ENCODE data around the gene INSIG1. TPM values are rescaled to one million over a fixed set of nuclear protein-coding genes. Genes with fewer than 3 reads are reported as not detected.
A peak's percentile ranks its signal among the peaks of the same experiment; 100 is the strongest.

INSIG1 gene
- total RNA-seq, 2 donors from 2014 or later = 73.3 to 148 TPM

DNA sequence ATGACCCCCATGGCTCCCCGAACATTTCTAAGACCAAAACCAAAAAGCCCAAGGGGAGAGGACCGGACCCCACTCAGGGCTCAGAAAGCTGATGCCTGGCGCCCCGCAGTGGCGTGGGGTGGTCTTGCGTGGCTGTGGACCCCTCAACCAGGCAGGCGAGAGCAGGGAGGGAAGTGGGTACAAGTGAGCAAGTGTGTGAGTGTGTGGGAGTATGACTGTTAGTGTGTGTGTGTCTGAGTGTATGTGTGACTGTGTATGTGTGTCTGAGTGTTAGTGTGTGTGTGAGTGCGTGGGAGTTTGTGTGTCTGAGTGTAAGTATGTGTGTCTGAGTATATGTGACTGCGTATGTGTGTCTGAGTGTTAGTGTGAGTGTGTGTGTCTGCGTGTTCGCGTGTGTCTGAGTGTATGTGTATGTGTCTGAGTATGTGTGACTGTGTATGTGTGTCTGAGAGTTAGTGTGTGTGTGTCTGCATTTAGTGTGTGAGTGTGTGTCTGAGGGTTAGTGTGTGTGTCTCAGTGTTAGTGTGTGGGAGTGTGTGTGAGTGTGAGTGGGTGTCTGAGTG lies 34.0 kb upstream of the INSIG1 start:
- DNase-seq (peak in 1 of 2 donors; percentile 11), ATAC-seq (no peak)
- intact Hi-C loops (cut with DNase I, micrococcal nuclease) = no loop called here

- intact Hi-C loops (cut with DNase I, micrococcal nuclease) = no loop called here
- ATAC-seq = no peak
These were observed 32.5 kb upstream of the INSIG1 start for GRCh38 chr7:155265144-155265543.

DNA sequence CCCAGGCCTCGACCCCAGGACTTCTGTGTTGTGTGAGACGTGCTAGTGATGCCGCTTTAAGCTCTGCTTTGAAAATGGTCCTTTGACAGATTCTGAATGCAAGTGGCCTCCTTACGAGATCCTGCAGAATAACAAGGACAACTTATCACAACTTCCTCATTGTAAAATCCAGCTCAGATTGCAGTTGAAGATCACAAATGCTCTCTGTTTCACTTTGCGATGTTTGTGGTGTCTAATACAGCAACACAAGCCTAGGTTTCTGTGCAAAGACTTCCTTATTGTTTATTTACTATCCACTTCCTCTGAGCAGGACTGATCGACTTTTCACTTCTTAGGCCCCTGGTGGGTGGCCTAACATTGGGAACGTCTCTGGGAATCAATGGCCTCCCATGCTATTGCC lies 31.7 kb upstream of the INSIG1 start:
- intact Hi-C loops (cut with DNase I, micrococcal nuclease) = no loop called here
- ATAC-seq = peak; percentile 81
- no peak for DNase-seq

More at GRCh38 chr7:155265144-155265543, 32.5 kb upstream of the INSIG1 start:
- DNase-seq = no peak

DNA sequence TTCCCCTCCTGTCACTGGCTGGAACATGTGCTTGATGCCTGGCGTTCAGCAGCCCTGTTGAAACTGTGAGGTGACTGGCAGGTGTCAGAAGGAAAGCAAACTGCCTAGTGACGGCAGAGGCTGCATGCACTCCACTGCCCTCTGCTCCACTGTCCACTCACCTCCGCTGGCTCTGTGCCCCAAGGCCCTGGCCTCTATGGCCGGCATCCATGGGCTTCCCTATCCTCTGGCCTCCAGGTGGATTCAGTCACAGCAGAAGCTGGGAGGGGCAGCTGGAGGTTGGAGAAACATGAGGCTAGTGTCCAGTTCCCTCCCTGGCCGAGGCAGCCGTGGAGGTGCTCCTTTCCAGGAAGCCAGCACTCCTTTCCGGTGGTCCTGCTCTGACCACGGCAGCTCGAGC lies 31.2 kb upstream of the INSIG1 start:
- no peak for ATAC-seq
- no peak for DNase-seq
- intact Hi-C loops (cut with DNase I, micrococcal nuclease) = no loop called here

DNA sequence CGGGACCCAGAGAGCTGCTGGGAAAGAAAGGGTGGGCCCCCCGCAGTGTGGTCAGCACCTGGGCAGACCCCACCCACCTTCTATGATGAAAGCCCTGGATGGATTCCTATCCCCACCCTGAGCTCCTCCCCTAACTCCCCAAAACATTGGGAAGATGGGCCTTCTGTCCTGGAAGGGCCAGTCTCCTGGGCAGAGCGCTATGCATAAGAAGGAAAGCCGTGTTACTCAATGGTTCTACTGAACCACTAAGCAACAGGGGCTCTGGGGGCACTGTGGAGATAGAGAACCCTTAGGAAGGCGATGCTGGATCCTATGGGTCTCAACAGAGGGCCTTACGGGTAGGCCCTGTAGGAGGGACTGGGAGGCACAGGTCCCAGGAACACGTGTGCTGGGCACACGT lies 30.7 kb upstream of the INSIG1 start:
- intact Hi-C loops (cut with DNase I, micrococcal nuclease) = no loop called here
- ATAC-seq (no peak), DNase-seq (no peak)

- ATAC-seq (no peak), DNase-seq (no peak)
- intact Hi-C loops (cut with DNase I, micrococcal nuclease) = no loop called here
These were observed 30.2 kb upstream of the INSIG1 start for GRCh38 chr7:155267436-155267835.

GRCh38 chr7:155268211-155268610 lies 29.5 kb upstream of the INSIG1 start:
- ATAC-seq = no peak
- no peak for DNase-seq
- intact Hi-C loops (cut with DNase I, micrococcal nuclease) = no loop called here

GRCh38 chr7:155268921-155269650 lies 28.6 kb upstream of the INSIG1 start:
- ATAC-seq = no peak
- intact Hi-C loops (cut with DNase I, micrococcal nuclease) = no loop called here

GRCh38 chr7:155269766-155270585 lies 27.7 kb upstream of the INSIG1 start:
- intact Hi-C loops (cut with DNase I, micrococcal nuclease) = no loop called here
- DNase-seq (no peak), ATAC-seq (no peak)

More at GRCh38 chr7:155268921-155269650, 28.6 kb upstream of the INSIG1 start:
- no peak for DNase-seq

- no peak for DNase-seq
- no peak for ATAC-seq
- intact Hi-C loops (cut with DNase I, micrococcal nuclease) = no loop called here
These were observed 26.8 kb upstream of the INSIG1 start for GRCh38 chr7:155270861-155271260.

- DNase-seq = no peak
- intact Hi-C loops (cut with DNase I, micrococcal nuclease) = no loop called here
- no peak for ATAC-seq
These were observed 22.9 kb upstream of the INSIG1 start for GRCh38 chr7:155274633-155275355.

DNA sequence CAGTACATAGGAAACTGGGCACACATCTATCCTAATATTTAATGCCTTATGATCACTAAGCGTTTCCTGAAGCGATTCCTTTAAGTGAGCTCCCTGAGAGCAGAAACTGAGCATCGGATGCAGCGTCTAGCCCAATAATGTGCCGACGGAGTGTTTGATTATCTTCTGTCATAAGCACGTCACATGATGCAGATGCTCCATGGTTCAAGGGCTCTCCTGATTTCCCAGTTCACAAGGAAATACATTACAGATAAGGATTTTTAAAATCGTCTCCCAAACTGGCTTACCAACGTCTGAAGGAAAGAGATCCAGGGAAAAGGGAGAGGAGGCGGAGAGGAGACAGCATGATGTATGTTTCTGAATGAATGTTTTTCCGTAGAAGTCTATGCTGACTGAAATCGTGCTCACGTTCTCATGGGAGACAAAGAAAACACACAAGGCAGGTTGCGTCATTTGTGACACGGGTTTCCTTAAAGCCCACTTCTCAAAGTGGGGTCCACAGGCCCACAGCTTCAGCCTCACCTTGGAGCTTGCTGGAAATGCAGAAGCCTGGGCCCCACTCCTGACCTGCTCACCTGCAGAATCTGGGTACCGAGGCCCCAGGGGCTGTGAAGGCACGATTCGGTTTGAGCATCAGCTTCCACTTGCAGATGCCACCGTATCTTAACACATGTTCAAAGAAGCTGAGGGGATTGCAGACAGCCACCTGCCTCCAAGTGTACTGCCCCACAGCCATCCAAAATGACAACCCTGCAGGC lies 21.5 kb upstream of the INSIG1 start:
- intact Hi-C loops (cut with DNase I, micrococcal nuclease) = no loop called here
- ATAC-seq (no peak), DNase-seq (no peak)

GRCh38 chr7:155276800-155277375 lies 20.8 kb upstream of the INSIG1 start:
- intact Hi-C loops (cut with DNase I, micrococcal nuclease) = no loop called here
- ATAC-seq (no peak), DNase-seq (no peak)

- intact Hi-C loops (cut with DNase I, micrococcal nuclease) = no loop called here
- DNase-seq (no peak), ATAC-seq (no peak)
These were observed 20.2 kb upstream of the INSIG1 start for GRCh38 chr7:155277385-155277994.

GRCh38 chr7:155278921-155279320 lies 18.8 kb upstream of the INSIG1 start:
- peak; percentile 68 for ATAC-seq
- intact Hi-C loops (cut with DNase I, micrococcal nuclease) = no loop called here
- peak; percentile 23 to 32 for DNase-seq

DNA sequence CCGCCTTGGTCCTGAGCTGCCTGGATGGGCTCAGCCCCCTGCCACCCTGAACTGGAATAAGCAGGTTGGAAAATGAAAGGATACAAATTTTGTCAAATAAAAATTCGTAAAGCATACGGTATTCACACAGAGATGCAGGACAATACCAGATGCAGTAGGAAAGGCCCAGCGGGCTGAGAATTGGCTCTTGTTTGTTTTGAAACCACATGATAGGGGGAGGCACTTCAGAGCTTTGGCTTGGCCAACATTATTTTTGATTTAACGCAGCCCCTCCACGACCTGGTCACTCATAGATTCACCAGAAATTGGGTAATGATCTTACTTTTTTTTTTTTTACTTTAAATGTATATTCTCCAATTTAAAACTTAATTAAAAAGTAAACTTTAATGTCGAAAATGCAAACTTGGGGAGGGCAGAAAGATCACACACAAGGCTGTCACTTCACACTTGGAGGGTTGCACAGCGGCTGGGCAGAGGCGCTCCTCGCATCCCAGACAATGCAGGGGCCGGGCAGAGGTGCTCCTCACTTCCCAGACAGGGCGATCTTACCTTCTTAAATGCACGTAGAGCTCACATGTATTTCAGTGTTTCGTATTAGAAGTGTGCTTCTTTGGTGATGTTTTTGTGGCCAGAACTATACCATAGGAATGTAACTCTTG lies 17.8 kb upstream of the INSIG1 start:
- DNase-seq (peak in 1 of 2 donors; percentile 2), ATAC-seq (no peak)
- intact Hi-C loops (cut with DNase I, micrococcal nuclease) = no loop called here

Data from left colon (tissue), 2 donors.